Astrocyte of the cerebellum (primary cell): ENCODE results near the gene MAP1A.

Source experiments
- DNase-seq: peaks from one replicate; pipeline ENCODE4 v3.0.0-alpha.2; 2011; ENCODE audit warnings: low read depth
- H3K4me3 ChIP-seq: 2 replicates; pipeline ENCODE4 v1.5.1; 2011; ENCODE audit warnings: mild to moderate bottlenecking, low read depth, low read length, moderate library complexity
- CTCF ChIP-seq: IDR thresholded peaks from 2 replicates; pipeline ENCODE4 v1.5.1; 2012; ENCODE audit warnings: low read length, low read depth, moderate library complexity, mild to moderate bottlenecking; ENCODE audit errors: missing control alignments
- in situ Hi-C: cut with HindIII; loops from 2 replicates; pipeline ENCODE4 v1.10.0; 2017; ENCODE audit warnings: low sequenced_read_pairs

The MAP1A gene

GRCh38 chr15:43516801-43517353 lies 531 bp upstream of the MAP1A start:
- in situ Hi-C loops = no loop called here
- no peak for DNase-seq
- H3K4me3 ChIP-seq = peak overlapping the region; percentile 68
- TF ChIP-seq CTCF = no peak

GRCh38 chr15:43518197-43518761 lies 871 bp downstream of the MAP1A start:
- TF ChIP-seq CTCF = no peak
- peak; percentile 12 for DNase-seq
- H3K4me3 ChIP-seq = peak overlapping the region; percentile 68
- in situ Hi-C loops = no loop called here

GRCh38 chr15:43519196-43519595 lies 1.8 kb downstream of the MAP1A start:
- H3K4me3 ChIP-seq = no peak overlapping the region
- in situ Hi-C loops = no loop called here
- DNase-seq = no peak
- no peak for TF ChIP-seq CTCF

- TF ChIP-seq CTCF = no peak
- DNase-seq = no peak
- no peak overlapping the region for H3K4me3 ChIP-seq
- in situ Hi-C loops = no loop called here
Measured at GRCh38 chr15:43520138-43520537, 2.7 kb downstream of the MAP1A start.

GRCh38 chr15:43521419-43521818 lies 4.0 kb downstream of the MAP1A start:
- no peak for TF ChIP-seq CTCF
- in situ Hi-C loops = no loop called here
- no peak for DNase-seq
- no peak overlapping the region for H3K4me3 ChIP-seq

- DNase-seq = no peak
- in situ Hi-C loops = no loop called here
- TF ChIP-seq CTCF = no peak
- H3K4me3 ChIP-seq = no peak overlapping the region
Measured at GRCh38 chr15:43522247-43522646, 4.8 kb downstream of the MAP1A start.

- in situ Hi-C loops = no loop called here
Measured at GRCh38 chr15:43523646-43524045, 6.2 kb downstream of the MAP1A start.

More at GRCh38 chr15:43523646-43524045, 6.2 kb downstream of the MAP1A start:
- DNase-seq = no peak
- no peak for TF ChIP-seq CTCF
- H3K4me3 ChIP-seq = no peak overlapping the region
